ENCODE data around the gene KCTD10.

Gene KCTD10

DNA sequence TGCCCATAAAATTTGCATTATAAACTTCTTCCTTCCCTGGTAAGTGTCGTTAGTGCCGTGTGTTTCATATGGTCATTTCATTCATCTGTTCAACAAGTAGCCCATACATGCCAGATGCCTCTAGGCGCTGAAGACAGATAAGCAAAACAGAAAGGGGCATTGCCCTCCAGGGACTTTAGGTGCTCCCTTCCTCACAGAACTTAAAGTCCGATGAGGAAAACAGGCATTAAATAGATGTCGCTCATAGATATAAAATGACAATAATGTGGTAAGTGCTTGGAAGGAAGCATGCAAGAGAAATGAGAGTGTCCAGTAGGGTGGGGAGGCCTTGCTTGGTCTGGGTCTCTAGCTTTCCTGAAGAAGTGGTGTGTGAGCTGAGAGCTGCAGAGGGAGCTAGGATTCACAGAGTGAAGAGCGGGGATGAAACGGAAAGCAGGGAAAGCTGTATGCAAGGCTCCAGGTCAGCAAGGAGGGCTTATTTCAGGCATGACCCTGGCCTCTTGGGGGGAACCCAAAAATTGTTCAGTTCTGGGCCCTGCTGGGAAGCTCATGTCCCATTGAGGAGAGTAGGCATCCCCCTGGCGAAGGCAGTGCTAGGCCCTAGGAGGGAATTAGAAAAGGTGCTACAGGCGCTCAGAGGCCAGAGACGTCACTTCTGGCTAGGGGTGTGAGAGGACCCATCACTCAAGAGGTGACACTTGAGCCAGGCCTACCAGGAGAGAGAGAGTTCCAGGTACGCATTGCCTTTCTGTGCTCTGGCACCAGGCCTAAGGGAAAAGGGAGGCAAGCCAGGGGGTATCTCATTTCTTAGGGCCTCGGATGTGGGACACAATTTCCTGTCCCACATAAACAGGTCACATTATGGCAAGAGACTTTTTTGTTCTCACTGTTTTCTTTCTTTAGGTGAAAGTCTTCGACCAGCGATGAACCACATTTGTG, 12.2 kb upstream of the KCTD10 start:
- ATAC-seq (ENCODE audit: insufficient read depth, low read depth) (no peak), DNase-seq (no peak)
- no peak for TF ChIP-seq EZH2 (IDR thresholded peaks at IDR 0.05; ENCODE audit: borderline replicate concordance, low read depth, low read length, severe bottlenecking)
- TF ChIP-seq, protein P1, sequence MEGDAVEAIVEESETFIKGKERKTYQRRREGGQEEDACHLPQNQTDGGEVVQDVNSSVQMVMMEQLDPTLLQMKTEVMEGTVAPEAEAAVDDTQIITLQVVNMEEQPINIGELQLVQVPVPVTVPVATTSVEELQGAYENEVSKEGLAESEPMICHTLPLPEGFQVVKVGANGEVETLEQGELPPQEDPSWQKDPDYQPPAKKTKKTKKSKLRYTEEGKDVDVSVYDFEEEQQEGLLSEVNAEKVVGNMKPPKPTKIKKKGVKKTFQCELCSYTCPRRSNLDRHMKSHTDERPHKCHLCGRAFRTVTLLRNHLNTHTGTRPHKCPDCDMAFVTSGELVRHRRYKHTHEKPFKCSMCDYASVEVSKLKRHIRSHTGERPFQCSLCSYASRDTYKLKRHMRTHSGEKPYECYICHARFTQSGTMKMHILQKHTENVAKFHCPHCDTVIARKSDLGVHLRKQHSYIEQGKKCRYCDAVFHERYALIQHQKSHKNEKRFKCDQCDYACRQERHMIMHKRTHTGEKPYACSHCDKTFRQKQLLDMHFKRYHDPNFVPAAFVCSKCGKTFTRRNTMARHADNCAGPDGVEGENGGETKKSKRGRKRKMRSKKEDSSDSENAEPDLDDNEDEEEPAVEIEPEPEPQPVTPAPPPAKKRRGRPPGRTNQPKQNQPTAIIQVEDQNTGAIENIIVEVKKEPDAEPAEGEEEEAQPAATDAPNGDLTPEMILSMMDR (IDR thresholded peaks at IDR 0.05; ENCODE audit: borderline replicate concordance, extremely low read depth, low read length, poor library complexity, severe bottlenecking), result no peak
- Histone ChIP-seq H3K4me3 (ENCODE audit: low read depth in 1 of 2, low read length in 2 of 2) (no peak overlapping the region), H3K27ac (ENCODE audit: low read length) (no peak overlapping the region), H3K9me3 (ENCODE audit: insufficient read depth, low read length, severe bottlenecking) (no peaks in the 10 kb centered on the region), H3K27me3 (ENCODE audit: insufficient read depth, low read length, poor library complexity) (no peaks in the 10 kb centered on the region), H3K4me2 (ENCODE audit: insufficient read depth, low read length) (no peak overlapping the region), H3K4me1 (ENCODE audit: insufficient read depth, low read length) (no peaks in the 10 kb centered on the region), H3K79me2 (ENCODE audit: insufficient read depth, low read length) (no peaks in the 10 kb centered on the region), H3K9ac (ENCODE audit: low read depth, low read length) (no peak overlapping the region), H3K36me3 (ENCODE audit: insufficient read depth, low read length) (peaks cover 82% of the 10 kb centered on the region), H2AFZ (ENCODE audit: low read depth, low read length) (no peak overlapping the region), H4K20me1 (ENCODE audit: insufficient read depth, low read length) (no peaks in the 10 kb centered on the region)

DNA sequence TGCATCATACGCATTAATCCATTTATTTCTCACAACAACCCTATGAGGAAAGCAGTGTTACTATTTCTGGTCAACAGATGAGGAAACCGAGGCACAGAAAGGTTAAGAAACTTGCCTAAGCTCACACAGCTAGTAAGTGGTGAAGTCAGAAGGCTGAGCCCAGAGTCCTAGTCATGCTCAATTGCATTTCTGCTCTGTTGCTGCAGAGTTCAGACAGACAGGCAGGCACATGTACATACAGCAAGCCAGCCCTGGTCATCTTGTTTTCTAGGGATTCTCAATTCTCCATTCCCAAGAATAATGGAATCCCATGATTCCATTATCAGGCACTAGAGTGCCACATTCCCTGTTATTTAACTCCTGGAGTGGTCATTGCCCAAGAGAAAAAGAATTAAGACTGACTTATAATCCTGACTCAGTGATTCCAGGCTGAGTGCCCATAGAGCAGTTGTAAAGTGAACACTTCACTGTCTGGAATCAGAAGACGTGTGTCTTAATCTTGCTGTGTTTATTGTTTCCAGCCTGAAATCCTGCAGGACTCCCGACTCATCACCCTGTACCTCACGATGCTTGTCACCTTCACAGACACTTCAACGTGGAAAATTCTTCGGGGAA, 11.1 kb upstream of the KCTD10 start:
- Histone ChIP-seq H3K36me3 (ENCODE audit: insufficient read depth, low read length) (peaks cover 90% of the 10 kb centered on the region), H3K27me3 (ENCODE audit: insufficient read depth, low read length, poor library complexity) (no peaks in the 10 kb centered on the region), H3K4me3 (ENCODE audit: low read depth in 1 of 2, low read length in 2 of 2) (no peak overlapping the region), H3K9ac (ENCODE audit: low read depth, low read length) (no peak overlapping the region), H3K4me2 (ENCODE audit: insufficient read depth, low read length) (no peak overlapping the region), H3K27ac (ENCODE audit: low read length) (no peak overlapping the region), H2AFZ (ENCODE audit: low read depth, low read length) (no peak overlapping the region), H3K79me2 (ENCODE audit: insufficient read depth, low read length) (no peaks in the 10 kb centered on the region), H3K4me1 (ENCODE audit: insufficient read depth, low read length) (no peaks in the 10 kb centered on the region), H3K9me3 (ENCODE audit: insufficient read depth, low read length, severe bottlenecking) (no peaks in the 10 kb centered on the region), H4K20me1 (ENCODE audit: insufficient read depth, low read length) (no peaks in the 10 kb centered on the region)
- TF ChIP-seq, protein P1 (IDR thresholded peaks at IDR 0.05; ENCODE audit: borderline replicate concordance, extremely low read depth, low read length, poor library complexity, severe bottlenecking), result no peak
- TF ChIP-seq EZH2 (IDR thresholded peaks at IDR 0.05; ENCODE audit: borderline replicate concordance, low read depth, low read length, severe bottlenecking), result no peak
- DNase-seq (no peak), ATAC-seq (ENCODE audit: insufficient read depth, low read depth) (no peak)

DNA sequence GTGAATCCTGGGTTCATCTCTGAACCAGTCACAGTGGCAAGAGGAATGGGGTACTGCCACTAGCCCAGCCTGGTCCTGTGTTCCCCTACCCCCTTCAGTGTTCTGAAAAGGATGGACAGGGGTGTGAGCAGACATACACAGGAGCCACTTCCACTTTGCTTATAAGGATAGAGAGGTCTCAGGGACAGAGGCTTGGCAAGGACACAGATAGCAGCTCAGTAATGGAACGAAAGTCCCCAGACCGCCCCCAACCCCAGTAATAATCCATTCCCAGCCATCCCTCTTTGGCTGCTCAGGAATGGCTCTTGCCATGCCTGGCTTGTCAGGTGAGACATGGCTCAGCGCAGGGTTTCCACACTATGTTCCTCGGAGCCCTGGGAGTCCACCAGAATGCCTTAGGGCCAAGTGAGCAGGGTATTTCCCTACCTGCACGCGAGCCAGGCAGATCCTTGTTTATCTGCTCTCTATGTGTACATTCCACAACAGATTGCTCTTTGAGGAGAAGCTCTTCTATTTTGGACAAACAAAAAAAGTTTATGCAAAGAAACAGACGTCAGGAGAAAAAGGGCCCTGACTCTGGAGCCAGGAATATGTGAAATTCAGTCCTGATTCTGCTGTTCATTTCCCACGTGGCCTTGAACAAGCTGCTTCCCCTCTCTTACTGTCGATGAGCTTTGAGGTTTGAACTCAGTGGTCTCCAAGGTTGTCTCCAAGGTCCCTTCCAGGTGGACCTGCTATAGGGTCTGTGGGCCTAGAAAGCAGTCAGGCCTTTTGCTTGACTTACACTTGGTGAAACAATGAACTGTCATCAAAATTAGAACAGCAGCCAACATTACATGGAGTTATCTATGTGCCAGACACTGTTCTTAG, 10.3 kb upstream of the KCTD10 start:
- Histone ChIP-seq H3K27ac (ENCODE audit: low read length) (no peak overlapping the region), H2AFZ (ENCODE audit: low read depth, low read length) (no peak overlapping the region), H3K79me2 (ENCODE audit: insufficient read depth, low read length) (no peaks in the 10 kb centered on the region), H3K4me3 (ENCODE audit: low read depth in 1 of 2, low read length in 2 of 2) (no peak overlapping the region), H3K9ac (ENCODE audit: low read depth, low read length) (no peak overlapping the region), H4K20me1 (ENCODE audit: insufficient read depth, low read length) (no peaks in the 10 kb centered on the region), H3K27me3 (ENCODE audit: insufficient read depth, low read length, poor library complexity) (no peaks in the 10 kb centered on the region), H3K36me3 (ENCODE audit: insufficient read depth, low read length) (peaks cover 86% of the 10 kb centered on the region), H3K4me2 (ENCODE audit: insufficient read depth, low read length) (no peak overlapping the region), H3K9me3 (ENCODE audit: insufficient read depth, low read length, severe bottlenecking) (no peaks in the 10 kb centered on the region), H3K4me1 (ENCODE audit: insufficient read depth, low read length) (no peaks in the 10 kb centered on the region)
- ATAC-seq (ENCODE audit: insufficient read depth, low read depth) (no peak), DNase-seq (no peak)
- no peak for TF ChIP-seq EZH2 (IDR thresholded peaks at IDR 0.05; ENCODE audit: borderline replicate concordance, low read depth, low read length, severe bottlenecking)
- TF ChIP-seq, protein P1 (IDR thresholded peaks at IDR 0.05; ENCODE audit: borderline replicate concordance, extremely low read depth, low read length, poor library complexity, severe bottlenecking), result no peak

All from DND-41 (cell line).